ENCODE measurements around the gene SEL1L2.
"Not testable (repeated sequence)": the region's sequence is repeated elsewhere in the genome, so short reads cannot be mapped to it uniquely, and the experiment has no call there.

SEL1L2 gene, protein sequence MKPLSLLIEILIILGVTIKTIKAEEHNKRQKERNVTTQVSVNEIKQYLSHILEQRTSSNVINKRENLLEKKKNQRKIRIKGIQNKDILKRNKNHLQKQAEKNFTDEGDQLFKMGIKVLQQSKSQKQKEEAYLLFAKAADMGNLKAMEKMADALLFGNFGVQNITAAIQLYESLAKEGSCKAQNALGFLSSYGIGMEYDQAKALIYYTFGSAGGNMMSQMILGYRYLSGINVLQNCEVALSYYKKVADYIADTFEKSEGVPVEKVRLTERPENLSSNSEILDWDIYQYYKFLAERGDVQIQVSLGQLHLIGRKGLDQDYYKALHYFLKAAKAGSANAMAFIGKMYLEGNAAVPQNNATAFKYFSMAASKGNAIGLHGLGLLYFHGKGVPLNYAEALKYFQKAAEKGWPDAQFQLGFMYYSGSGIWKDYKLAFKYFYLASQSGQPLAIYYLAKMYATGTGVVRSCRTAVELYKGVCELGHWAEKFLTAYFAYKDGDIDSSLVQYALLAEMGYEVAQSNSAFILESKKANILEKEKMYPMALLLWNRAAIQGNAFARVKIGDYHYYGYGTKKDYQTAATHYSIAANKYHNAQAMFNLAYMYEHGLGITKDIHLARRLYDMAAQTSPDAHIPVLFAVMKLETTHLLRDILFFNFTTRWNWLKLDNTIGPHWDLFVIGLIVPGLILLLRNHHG

DNA sequence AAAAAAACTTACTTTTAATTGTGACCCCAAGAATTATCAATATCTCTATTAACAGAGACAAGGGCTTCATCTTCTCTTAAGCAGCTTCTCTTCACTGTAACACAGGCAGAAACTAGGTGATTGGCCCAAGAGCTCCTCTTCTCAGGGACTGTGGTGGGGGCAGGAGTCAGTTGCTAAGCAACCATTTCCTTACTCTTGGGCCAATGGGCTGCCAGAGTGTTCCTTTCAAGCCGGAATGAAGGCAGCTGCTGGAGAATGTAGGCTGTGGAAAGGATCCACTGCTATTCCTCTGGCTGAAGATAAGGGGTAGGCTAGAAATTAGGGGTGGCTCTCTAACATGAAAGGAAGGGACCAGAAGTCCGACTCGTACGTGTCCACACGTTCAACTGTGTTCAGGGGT, at the start of gene SEL1L2:
Gene SEL1L2, minus strand, starts transcription at position 150 of the 400 bp plus-strand sequence. Its CDS starts 80 bp downstream, at position 70.
- DNase-seq, result no peak

DNA sequence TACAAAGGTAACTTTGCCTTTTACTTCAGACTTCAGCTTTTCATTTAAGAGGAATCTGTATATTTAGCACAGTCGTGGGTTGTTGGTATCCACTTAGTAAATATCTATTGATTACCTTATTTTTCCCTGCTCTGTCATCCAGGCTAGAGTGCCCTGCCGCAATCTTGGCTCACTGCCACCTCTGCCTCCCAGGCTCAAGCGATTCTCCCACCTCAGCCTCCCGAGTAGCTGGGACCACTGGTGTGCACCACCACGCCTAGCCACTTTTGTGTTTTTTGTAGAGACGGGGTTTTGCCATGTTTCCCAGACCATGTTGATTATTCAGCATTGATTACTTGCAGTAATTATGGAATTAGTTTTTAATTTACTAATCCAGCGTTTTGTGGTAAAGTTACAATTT, 46.2 kb upstream of the SEL1L2 start:
- no peak for DNase-seq

DNA sequence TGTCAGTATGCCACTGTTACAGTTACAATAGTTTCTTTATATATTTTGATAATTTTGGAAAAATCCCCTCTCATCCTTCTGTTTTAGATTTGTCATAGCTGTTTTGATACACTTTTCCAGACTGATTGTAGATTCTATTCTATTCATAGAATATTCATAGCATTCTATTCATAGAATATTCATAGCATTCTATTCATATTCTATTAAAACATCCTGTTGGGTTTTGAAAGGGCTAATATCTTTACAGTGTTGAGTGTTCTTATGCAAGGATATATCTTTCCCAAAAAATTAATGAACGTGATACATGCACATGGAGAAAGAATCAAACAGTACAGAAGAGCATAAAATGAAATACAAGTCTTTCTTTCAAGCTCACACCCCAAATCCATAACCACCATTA, 42.9 kb upstream of the SEL1L2 start:
- DNase-seq, result no peak

DNA sequence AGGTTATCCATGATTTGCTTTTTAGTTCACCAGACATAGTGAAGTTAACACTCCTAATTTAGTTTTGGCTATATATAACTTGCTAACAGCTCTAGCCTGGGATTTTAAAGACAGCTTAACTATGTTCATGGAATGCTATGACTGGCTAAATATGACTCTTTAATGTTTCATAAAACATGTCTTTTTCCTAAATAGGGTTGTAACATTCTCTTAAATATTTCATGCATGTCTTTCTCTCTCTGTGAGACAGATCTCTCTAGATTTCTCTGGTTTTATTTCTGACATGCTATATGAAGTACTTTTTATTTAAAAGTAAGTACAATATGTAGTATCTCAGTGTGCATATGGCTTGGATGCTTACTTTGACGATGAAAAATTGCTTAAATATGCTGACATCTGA, 40.6 kb upstream of the SEL1L2 start:
- DNase-seq, result no peak

DNA sequence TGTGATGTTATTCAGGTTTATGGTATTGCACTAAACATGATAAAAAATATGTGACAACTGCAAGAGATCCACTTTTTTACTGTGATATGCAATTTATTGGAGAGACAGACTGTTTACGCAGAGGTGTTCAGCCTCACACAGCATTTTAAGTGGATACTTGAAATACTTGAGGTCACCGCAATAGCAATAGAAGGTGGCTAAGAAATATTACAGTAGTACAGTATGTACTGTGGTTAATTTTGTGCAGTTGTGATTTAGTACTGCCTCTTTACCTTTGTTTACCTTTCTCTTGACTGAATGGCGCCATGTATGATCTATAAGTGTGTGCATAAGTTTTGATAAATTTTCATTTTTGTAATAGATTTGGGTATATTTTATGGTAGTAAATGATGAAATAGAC, 22.3 kb upstream of the SEL1L2 start:
- no peak for DNase-seq

DNA sequence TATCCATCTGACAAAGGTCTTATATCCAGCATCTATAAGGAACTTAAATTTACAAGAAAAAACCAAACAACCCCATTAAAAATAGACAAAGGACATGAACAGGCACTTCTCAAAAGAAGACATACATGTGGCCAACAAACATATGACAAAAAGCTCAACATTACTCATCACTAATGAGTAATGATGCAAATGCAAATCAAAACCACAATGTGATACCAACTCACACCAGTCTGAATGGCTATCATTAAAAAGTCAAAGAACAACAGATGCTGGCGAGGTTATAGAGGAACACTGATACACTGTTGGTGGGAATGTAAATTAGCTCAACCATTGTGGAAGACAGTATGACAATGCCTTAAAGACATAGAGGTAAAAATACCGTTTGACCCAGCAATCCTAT, 18.8 kb upstream of the SEL1L2 start:
- DNase-seq, result no peak

DNA sequence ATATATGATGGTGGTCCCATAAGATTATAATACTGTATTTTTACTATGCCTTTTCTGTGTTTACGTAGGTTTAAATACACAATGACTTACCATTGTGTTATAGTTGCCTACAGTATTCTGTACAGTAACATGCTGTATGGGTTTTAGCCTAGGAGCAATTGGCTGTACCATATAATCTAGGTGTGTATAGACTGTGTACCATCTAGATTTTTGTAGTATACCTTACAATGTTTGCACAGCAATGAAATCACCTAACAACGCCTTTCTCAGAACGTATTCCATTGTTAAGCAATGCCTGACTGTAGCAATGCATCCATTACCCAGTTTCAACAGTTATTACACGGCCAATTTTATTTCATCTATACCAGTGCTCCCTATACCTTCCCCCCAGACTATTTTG, 15.6 kb upstream of the SEL1L2 start:
- DNase-seq, result no peak

DNA sequence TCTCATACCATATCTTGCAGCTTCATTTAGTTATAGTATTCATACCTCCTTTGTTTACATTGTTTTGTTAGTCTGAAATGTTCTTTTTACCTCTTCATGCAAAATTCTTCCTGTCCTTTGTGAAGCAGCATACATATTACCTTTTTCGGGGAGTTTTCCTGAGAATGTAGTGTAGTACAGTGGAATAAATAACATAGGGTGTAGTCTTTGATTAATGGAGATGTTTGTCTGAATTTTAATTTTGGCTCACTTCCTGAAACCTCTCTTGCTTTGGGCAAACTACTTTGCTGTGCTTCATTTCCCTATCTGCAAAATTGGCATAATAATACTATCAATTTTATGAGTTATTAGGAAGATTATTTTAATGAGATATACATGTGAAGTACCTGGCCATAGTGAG, 10.5 kb upstream of the SEL1L2 start:
- DNase-seq, result no peak

DNA sequence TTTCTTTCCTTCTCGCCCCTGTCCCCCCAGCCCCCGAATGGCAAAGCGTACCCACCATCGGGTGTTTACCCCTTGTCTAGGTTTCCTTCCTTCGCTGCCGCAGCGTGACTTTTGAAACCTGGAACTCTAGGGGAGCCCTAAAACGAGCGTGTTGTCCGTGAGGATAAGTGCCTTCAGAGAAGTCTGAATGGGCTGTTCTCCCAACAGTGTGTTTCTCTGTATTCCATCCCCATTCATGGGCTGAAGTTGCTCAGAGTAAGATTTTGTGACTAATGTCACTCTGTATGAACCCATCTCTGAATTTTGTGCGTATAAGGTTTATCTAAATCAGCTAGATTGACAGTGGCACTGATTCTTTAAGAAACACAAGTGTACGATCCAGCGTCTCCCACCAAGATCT, 5.9 kb upstream of the SEL1L2 start:
- peak in 6 of 56 donors; percentile 3 to 40 (median 28) for DNase-seq

DNA sequence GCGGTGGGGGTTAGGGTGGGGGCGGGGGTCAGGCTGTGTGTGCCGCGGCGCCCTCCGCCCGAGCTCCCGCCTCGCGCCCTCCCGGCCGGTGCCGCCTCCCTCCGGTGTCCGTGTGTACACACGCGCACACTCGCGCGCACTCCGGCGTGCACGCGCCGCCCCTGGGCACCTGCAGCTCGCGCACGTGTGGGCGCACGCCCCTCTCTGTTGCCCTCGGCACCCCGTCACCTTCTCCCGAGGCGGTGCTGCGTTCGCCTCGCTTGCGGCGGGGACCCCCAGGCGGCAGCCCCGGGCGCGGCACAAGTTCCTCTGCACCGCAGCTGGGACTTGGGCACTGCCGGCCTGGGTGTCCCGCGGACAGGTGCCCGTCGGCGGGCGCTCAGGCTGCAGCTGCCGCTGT, 5.4 kb upstream of the SEL1L2 start:
- DNase-seq, result peak in 38 of 56 donors; percentile 2 to 65 (median 35)

DNA sequence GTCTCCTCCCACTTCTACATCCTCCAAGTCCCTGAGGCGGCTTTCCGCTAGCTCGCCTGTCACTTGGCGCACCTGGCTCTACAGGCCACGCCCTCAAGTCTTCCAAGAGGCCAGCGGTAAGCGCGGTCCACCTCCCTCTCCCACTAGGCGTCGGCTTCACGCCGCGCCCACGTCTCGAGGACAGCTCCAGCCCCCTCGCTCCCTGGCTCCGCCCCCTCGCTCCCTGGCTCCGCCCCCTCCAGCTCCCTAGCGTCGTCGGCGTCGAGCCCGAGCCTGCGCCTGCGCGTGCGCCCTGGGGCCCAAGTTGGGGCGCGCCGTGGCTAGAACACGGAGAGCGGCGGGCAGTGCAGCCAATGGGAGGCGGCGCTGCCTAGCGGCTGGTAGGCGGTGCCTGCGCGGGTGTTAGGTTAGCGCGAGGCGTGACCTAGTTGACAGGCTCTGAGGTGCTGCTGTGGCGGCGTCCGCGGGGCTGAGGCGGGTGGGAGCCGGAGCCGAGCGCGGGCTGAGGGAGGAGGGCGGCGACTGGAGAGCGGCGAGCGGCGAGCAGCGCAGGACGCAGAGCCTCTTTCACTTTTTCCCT, 4.8 kb upstream of the SEL1L2 start, which contains the start of gene MACROD2:
Gene MACROD2, plus strand, starts transcription at position 431 of the 580 bp plus-strand sequence.
- DNase-seq, result peak; percentile 17 to 94 (median 82)

DNA sequence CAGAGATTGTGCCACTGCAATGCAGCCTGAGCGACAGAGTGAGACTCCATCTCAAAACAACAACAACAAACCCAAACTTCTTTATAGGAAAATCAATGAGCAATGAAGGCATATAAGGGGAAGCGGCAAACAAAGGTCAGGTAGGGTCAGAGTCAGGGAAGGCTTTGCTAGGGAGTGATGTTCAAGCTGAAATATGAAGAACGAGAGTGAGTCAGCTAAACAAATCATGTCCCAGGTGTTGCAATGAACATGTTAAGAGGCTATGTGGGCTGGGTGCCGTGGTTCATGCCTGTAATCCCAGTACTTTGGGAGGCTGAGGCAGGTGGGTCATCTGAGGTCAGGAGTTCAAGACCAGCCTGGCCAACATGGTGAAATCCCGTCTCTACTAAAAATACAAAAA, 1.5 kb upstream of the SEL1L2 start:
- DNase-seq, result not testable (repeated sequence)

DNA sequence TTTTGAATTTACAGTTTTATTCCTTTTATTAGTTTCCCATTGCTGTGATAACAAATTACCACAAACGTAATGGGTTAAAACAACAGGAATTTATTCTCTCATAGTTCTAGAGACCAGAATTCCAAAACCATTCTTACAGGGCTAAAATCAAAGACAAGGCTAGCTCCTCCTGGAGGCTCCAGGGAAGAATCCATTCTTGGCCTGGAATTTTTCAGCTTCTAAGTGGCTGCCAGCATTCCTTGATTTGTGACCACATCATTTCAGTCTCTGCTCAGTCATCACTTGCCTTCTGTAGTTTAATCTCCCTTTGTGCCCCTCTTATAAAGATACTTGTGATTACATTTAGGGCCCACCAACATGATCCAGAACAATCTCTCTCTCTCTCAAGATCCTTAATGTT, 897 bp upstream of the SEL1L2 start:
- DNase-seq, result no peak

DNA sequence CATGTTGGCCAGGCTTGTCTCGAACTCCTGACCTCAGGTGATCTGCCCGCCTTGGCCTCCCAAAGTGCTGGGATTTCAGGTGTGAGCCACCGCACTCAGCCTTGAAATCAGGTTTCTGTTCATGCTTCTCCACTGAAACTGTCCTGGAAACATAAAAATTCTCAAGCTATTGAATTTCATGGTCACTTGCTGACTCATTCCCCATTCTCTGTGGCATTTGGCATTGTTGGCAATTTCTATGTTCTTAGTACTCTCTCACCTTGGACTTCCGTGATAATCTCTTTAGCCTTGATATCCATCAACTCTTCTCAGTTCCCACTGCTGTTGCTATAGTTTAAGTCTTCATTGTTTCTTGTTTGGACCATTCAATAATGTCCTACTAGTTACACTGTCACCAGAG, 6.2 kb downstream of the SEL1L2 start:
- no peak for DNase-seq

DNA sequence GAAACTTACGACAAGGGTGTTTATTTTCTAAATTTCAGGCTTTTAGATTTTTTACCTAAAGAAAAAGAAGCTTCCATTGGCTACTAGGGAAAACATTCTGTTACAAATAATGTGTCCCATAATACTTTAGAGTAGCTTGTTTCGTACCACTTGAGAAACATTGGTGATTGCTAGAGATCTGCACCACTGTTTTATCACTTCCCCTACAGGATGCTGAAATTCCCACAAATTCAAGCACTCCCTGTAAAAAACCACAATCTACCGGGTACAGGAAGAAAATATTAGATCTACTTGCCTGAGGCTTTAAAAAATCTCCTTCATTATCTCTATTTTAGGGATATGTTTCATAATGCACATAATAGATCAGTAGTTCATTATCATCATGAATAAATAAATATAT, 29.9 kb downstream of the SEL1L2 start:
- DNase-seq, result no peak

DNA sequence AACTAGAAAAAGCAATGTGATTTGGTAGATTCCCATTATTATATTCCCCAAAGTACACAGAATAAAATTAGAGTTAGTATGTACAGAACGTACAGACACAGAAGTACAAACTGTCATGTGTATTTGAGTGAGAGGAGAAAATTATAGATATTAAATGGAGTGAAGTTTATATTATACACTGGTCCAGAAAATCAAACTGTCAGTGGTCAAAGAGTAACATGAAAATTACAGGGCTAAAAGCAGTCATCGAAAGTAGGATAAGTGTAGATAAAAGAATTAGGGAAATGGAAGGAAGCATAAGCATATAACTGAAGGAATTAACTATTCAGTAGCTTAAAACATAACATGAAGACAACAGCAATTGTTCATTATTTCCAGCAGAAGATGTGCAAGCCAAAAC, 30.3 kb downstream of the SEL1L2 start:
- no peak for DNase-seq

DNA sequence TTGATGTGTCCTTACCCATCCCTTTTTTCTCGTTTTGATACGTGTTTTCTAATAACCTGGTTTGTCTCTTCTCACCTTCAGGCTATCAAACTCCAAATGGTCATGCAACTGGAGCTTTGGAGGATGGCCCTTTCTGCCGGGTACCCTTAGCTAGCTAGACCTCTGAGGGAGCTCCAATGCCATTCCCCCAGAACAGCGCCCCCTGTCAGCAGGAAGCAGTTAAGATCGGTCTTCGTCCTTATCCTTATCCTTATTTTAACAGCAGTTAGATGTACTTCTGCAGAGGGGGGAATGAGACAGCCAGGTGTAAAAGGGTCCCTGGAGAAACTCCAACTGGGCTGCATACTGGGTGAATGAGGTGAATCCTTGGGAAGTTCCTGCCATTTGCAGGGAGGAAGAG, 37.2 kb downstream of the SEL1L2 start:
- DNase-seq, result no peak

DNA sequence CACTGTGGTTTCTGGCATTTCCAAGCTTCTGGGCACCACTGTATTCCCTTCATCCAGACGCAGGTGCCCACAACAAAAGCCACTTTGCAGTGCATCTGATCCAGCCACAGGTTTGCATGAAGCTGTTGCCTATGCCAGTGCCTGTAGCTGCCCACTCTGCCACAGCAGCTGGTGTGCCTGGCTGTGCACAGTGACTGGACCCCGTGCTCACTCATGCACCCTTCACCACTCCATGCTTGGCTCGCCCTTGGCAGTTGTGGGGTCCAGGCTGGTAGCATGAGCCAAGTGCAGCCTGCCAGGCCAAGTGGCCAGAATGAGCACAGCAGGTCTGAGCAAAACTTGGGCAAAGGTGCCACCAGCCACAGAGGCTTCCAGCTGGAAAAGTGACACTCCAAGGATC, 42.7 kb downstream of the SEL1L2 start:
- DNase-seq, result no peak

DNA sequence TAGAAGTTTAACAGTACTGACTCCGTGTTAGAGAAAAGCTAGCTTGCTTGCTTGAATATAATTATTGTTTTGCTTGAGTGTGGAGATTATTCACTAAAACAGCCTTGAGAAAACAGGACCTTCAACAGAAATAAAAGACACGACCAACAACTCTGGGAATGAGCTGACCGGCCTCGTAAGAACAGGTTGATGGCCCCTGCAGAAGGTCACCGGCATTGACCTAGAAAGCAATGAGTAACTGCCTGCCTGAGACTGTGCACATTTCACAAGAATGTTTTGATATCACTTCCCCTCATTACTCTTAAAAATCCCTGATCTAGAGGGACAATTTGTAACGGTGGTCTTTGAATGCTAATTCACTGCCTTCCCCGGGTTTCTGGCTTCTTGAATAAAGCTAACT, 49.4 kb downstream of the SEL1L2 start:
- no peak for DNase-seq

DNA sequence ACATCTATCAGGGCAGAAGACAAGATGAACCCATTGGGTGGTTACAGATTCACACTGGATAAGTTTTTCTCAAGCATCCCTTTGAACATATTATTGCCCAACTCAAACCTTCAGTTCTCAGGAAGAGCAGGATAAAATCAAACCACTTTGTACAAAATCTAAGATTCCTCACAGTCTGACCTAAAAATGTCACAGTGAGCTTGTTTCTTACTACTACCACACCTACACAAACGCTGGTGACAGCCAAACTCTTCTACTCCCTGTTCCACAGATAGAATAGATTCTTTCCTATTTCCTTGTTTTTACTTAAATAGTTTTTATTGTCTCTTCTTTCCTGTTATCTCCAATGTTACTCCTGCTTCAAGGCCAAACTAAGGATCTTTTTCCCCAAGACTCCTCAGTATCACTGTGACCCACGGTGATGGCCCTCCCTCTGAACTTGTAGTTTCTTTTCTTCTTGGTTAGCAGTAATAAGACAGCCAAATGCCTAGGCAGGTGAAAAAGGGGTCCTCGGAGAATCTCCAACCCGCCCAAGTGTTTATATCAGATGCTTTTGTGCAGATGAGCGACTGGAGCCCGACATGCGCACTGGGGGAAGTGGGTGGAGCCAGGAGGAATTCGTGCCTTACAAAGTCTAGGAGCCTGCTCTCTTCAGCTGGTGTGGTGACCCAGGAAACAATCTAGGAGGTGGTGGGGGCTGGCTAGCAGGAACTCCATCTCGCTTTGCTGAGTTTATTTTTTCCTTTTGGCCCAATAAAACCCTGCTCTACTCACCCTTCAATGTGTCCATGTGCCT, 53.4 kb downstream of the SEL1L2 start:
- DNase-seq, result peak in 7 of 56 donors; percentile 4 to 53 (median 13)
